HepG2 (cell line): Measurements from ENCODE around the gene LIME1. TPM values are rescaled to one million over a fixed set of nuclear protein-coding genes. Genes with fewer than 3 reads are reported as not detected.
A peak's percentile ranks its signal among the peaks of the same experiment; 100 is the strongest.

Source experiments
- ATF4 ChIP-seq, 2 experiments: fragments of 450-650 bp in 1 of 2; sonication (generic) in 1 of 2; formaldehyde crosslinking; IDR thresholded peaks; 2 replicates each; pipeline versions ENCODE4 v1.5.0 to v1.8.0; 2020 to 2022; ENCODE audit warnings: mild to moderate bottlenecking in 1 of 2, missing genetic modification reagents in 1 of 2
- CEBPB ChIP-seq: IDR thresholded peaks from 2 replicates; pipeline ENCODE4 v1.6.1; 2011; ENCODE audit warnings: low read depth, low read length, improper control_type of control experiment, borderline replicate concordance
- CSRNP2 ChIP-seq: sonication (generic); formaldehyde crosslinking; conservative IDR thresholded peaks from 2 replicates; pipeline ENCODE4 v1.8.0; 2022; ENCODE audit warnings: low read depth, missing genetic modification reagents
- HNF1A ChIP-seq, 2 experiments: sonication (generic) in 1 of 2; formaldehyde crosslinking in 1 of 2; IDR thresholded peaks; 2 replicates each; pipeline versions ENCODE4 v1.4.0 to v1.6.1; 2016 to 2020; ENCODE audit warnings: borderline replicate concordance in 1 of 2, low read depth in 1 of 2, mild to moderate bottlenecking in 1 of 2, missing genetic modification reagents in 1 of 2
- HNRNPUL1 ChIP-seq: fragments of 200-400 bp; formaldehyde crosslinking; IDR thresholded peaks from 2 replicates; pipeline ENCODE4 v1.6.1; 2017; ENCODE audit warnings: low read depth, mild to moderate bottlenecking, low read length, moderate library complexity
- POLR2AphosphoS2 ChIP-seq: IDR thresholded peaks from 2 replicates; pipeline ENCODE4 v1.6.1; 2011; ENCODE audit warnings: low read depth, low read length, improper control_type of control experiment
- TFDP1 ChIP-seq: IDR thresholded peaks from 2 replicates; pipeline ENCODE4 v1.6.1; 2016; ENCODE audit warnings: missing compliant biosample characterization, missing genetic modification reagents, borderline replicate concordance
- TSC22D2 ChIP-seq: sonication (generic); formaldehyde crosslinking; IDR thresholded peaks from 2 replicates; pipeline ENCODE4 v1.5.1; 2020; ENCODE audit warnings: missing genetic modification reagents, mild to moderate bottlenecking, borderline replicate concordance
- ZNF10 ChIP-seq: sonication (generic); formaldehyde crosslinking; IDR thresholded peaks from 2 replicates; pipeline ENCODE4 v1.4.0; 2020; ENCODE audit warnings: mild to moderate bottlenecking, low read depth, missing genetic modification reagents, borderline replicate concordance
- ZNF251 ChIP-seq: sonication (generic); formaldehyde crosslinking; IDR thresholded peaks from 2 replicates; pipeline ENCODE4 v1.9.0; 2021; ENCODE audit warnings: mild to moderate bottlenecking, missing genetic modification reagents
- ZNF33B ChIP-seq: sonication (generic); formaldehyde crosslinking; IDR thresholded peaks from 2 replicates; pipeline ENCODE4 v1.5.1; 2020; ENCODE audit warnings: mild to moderate bottlenecking, missing genetic modification reagents
- ZNF552 ChIP-seq: sonication (generic); formaldehyde crosslinking; IDR thresholded peaks from 2 replicates; pipeline ENCODE4 v1.9.0; 2022; ENCODE audit warnings: missing genetic modification reagents, mild to moderate bottlenecking, borderline replicate concordance
- ZNF772 ChIP-seq: sonication (generic); formaldehyde crosslinking; IDR thresholded peaks from 2 replicates; pipeline ENCODE4 v1.5.0; 2020; ENCODE audit warnings: mild to moderate bottlenecking, missing genetic modification reagents
- ZNF800 ChIP-seq: sonication (generic); formaldehyde crosslinking; IDR thresholded peaks from 2 replicates; pipeline ENCODE4 v1.4.0; 2020; ENCODE audit warnings: missing genetic modification reagents
- ZSCAN20 ChIP-seq: sonication (generic); formaldehyde crosslinking; IDR thresholded peaks from 2 replicates; pipeline ENCODE4 v1.4.0; 2020; ENCODE audit warnings: missing genetic modification reagents, mild to moderate bottlenecking, borderline replicate concordance
- polyA plus RNA-seq, 8 experiments: library from polyadenylated mRNA; depleted of rRNA in 3 of 8; stranded (reverse) in 7 of 8; unstranded in 1 of 8; fragments of >200 nt; fragmentation: Illumina TruSeq in 4 of 8; extraction: Trizol in 4 of 8; gene quantifications; 2 replicates each; pipeline versions ENCODE4 v1.2.1 to v1.2.3, GENCODE V29; 2011 to 2016; ENCODE audit warnings: low read depth in 4 of 8, missing spikeins in 1 of 8, mixed read lengths in 1 of 8; ENCODE audit not compliant: insufficient read depth in 1 of 8
- total RNA-seq, 5 experiments: library from RNA; depleted of rRNA; stranded (reverse); fragments of >200 nt; fragmentation: Illumina TruSeq; extraction: Trizol; gene quantifications; 2 replicates each; pipeline ENCODE4 v1.2.3, GENCODE V29; 2016; ENCODE audit warnings: low read depth in 1 of 5

Gene LIME1
- total and polyA plus RNA-seq, 2 of the 13 experiments (the other 11 are each of a cell fraction or from before 2014, with no cell fraction given): 13.0 to 61.5 TPM

- TF ChIP-seq CSRNP2 (CRISPR knock-in tag) (no peak), ATF4 (CRISPR knock-in tag; IDR thresholded peaks at IDR 0.05) (no peak), HNRNPUL1 (no peak), POLR2AphosphoS2 (no peak), TFDP1 (CRISPR knock-in tag) (no peak), CEBPB (no peak), ZNF251 (CRISPR knock-in tag) (0 out of 2 replicates have a peak, but pooled peaks have one; percentile 15), ZNF33B (no peak; the same call in 1 of the 2 replicates), ZNF800 (CRISPR knock-in tag) (no peak), HNF1A (IDR thresholded peaks at IDR 0.05; ENCODE audit: low read depth) (no peak), HNF1A (CRISPR knock-in tag; IDR thresholded peaks at IDR 0.05; ENCODE audit: borderline replicate concordance) (no peak), ZNF10 (CRISPR knock-in tag) (no peak), TSC22D2 (no peak), ZNF772 (CRISPR knock-in tag) (no peak), ZNF552 (CRISPR knock-in tag) (no peak), ZSCAN20 (no peak)
Observed at GRCh38 chr20:63708301-63709148, 27.9 kb upstream of the LIME1 start (continued).
